ENCODE results near the gene CHCHD3.

Gene CHCHD3

DNA sequence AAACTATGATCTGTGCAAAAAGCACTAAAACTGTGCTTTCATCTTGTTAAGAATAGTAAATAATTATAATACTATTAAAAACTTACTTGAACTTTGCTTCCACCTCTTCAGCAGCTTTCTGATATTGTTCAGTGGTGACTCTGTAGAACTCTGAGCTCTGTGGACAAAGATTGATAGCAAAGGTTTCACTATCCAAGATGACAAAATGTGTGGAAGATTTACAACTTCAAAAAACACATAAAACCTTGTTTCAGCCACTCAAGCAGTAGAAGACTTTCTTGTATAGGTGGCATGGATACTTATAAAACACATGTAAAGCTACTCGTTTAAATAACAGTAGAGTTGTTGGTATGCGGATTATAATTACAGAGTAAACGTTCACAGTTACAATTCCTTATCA is 243.6 kb downstream of the CHCHD3 start:
- TF ChIP-seq, protein P1, sequence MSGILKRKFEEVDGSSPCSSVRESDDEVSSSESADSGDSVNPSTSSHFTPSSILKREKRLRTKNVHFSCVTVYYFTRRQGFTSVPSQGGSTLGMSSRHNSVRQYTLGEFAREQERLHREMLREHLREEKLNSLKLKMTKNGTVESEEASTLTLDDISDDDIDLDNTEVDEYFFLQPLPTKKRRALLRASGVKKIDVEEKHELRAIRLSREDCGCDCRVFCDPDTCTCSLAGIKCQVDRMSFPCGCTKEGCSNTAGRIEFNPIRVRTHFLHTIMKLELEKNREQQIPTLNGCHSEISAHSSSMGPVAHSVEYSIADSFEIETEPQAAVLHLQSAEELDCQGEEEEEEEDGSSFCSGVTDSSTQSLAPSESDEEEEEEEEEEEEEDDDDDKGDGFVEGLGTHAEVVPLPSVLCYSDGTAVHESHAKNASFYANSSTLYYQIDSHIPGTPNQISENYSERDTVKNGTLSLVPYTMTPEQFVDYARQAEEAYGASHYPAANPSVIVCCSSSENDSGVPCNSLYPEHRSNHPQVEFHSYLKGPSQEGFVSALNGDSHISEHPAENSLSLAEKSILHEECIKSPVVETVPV (CRISPR knock-in tag; IDR thresholded peaks at IDR 0.05), result no peak
- TF ChIP-seq PPARA (CRISPR knock-in tag; IDR thresholded peaks at IDR 0.05; ENCODE audit: borderline replicate concordance) (no peak), ZC3H10 (CRISPR knock-in tag; IDR thresholded peaks at IDR 0.05) (no peak), ZNF70 (CRISPR knock-in tag; IDR thresholded peaks at IDR 0.05) (no peak), RARB (CRISPR knock-in tag; IDR thresholded peaks at IDR 0.05) (no peak)
- no peak for ATAC-seq

GRCh38 chr7:132837529-132837928 is 244.4 kb downstream of the CHCHD3 start:
- ATAC-seq, result no peak

GRCh38 chr7:132836746-132837145 is 245.1 kb downstream of the CHCHD3 start:
- ATAC-seq, result no peak

More at GRCh38 chr7:132837529-132837928, 244.4 kb downstream of the CHCHD3 start:
- no peak for TF ChIP-seq ZNF565 (CRISPR knock-in tag; conservative IDR thresholded peaks at IDR 0.05; ENCODE audit: low read depth)
- TF ChIP-seq TCF4 (CRISPR knock-in tag; IDR thresholded peaks at IDR 0.05; ENCODE audit: borderline replicate concordance), result no peak
- TF ChIP-seq CSDC2 (CRISPR knock-in tag; IDR thresholded peaks at IDR 0.05), result no peak
- no peak for TF ChIP-seq PATZ1 (CRISPR knock-in tag; IDR thresholded peaks at IDR 0.05; ENCODE audit: borderline replicate concordance)
- TF ChIP-seq ZFP3 (CRISPR knock-in tag; IDR thresholded peaks at IDR 0.05), result no peak
- TF ChIP-seq ZNF70 (CRISPR knock-in tag; IDR thresholded peaks at IDR 0.05), result no peak
- TF ChIP-seq BACH2 (CRISPR knock-in tag; IDR thresholded peaks at IDR 0.05; ENCODE audit: borderline replicate concordance), result no peak
- no peak for TF ChIP-seq TOX (CRISPR knock-in tag; IDR thresholded peaks at IDR 0.05; ENCODE audit: borderline replicate concordance)
- no peak for TF ChIP-seq GLIS3 (CRISPR knock-in tag; IDR thresholded peaks at IDR 0.05)
- TF ChIP-seq, protein P2, sequence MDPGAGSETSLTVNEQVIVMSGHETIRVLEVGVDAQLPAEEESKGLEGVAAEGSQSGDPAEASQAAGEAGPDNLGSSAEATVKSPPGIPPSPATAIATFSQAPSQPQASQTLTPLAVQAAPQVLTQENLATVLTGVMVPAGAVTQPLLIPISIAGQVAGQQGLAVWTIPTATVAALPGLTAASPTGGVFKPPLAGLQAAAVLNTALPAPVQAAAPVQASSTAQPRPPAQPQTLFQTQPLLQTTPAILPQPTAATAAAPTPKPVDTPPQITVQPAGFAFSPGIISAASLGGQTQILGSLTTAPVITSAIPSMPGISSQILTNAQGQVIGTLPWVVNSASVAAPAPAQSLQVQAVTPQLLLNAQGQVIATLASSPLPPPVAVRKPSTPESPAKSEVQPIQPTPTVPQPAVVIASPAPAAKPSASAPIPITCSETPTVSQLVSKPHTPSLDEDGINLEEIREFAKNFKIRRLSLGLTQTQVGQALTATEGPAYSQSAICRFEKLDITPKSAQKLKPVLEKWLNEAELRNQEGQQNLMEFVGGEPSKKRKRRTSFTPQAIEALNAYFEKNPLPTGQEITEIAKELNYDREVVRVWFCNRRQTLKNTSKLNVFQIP (CRISPR knock-in tag; IDR thresholded peaks at IDR 0.05; ENCODE audit: borderline replicate concordance, low read depth), result no peak
- TF ChIP-seq, protein P3, sequence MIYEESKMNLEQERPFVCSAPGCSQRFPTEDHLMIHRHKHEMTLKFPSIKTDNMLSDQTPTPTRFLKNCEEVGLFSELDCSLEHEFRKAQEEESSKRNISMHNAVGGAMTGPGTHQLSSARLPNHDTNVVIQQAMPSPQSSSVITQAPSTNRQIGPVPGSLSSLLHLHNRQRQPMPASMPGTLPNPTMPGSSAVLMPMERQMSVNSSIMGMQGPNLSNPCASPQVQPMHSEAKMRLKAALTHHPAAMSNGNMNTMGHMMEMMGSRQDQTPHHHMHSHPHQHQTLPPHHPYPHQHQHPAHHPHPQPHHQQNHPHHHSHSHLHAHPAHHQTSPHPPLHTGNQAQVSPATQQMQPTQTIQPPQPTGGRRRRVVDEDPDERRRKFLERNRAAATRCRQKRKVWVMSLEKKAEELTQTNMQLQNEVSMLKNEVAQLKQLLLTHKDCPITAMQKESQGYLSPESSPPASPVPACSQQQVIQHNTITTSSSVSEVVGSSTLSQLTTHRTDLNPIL (CRISPR knock-in tag; IDR thresholded peaks at IDR 0.05; ENCODE audit: low read depth), result no peak
- no peak for TF ChIP-seq SNAI2 (CRISPR knock-in tag; IDR thresholded peaks at IDR 0.05)
- TF ChIP-seq ZNF8 (CRISPR knock-in tag; IDR thresholded peaks at IDR 0.05), result no peak
- TF ChIP-seq RARB (CRISPR knock-in tag; IDR thresholded peaks at IDR 0.05), result no peak
- no peak for TF ChIP-seq ARNTL (CRISPR knock-in tag; IDR thresholded peaks at IDR 0.05; ENCODE audit: borderline replicate concordance, low read depth)
- TF ChIP-seq OSR1 (CRISPR knock-in tag; IDR thresholded peaks at IDR 0.05), result no peak
- no peak for TF ChIP-seq ZFP30 (CRISPR knock-in tag; IDR thresholded peaks at IDR 0.05)
- TF ChIP-seq ISL1 (CRISPR knock-in tag; IDR thresholded peaks at IDR 0.05), result no peak
- no peak for TF ChIP-seq ESRRG (CRISPR knock-in tag; IDR thresholded peaks at IDR 0.05)
- TF ChIP-seq, protein P1 (CRISPR knock-in tag; IDR thresholded peaks at IDR 0.05), result no peak

More at GRCh38 chr7:132836746-132837145, 245.1 kb downstream of the CHCHD3 start:
- TF ChIP-seq ESRRG (CRISPR knock-in tag; IDR thresholded peaks at IDR 0.05) (no peak), ZNF565 (CRISPR knock-in tag; conservative IDR thresholded peaks at IDR 0.05; ENCODE audit: low read depth) (no peak), RARB (CRISPR knock-in tag; IDR thresholded peaks at IDR 0.05) (no peak), PPARA (CRISPR knock-in tag; IDR thresholded peaks at IDR 0.05; ENCODE audit: borderline replicate concordance) (no peak), ZNF70 (CRISPR knock-in tag; IDR thresholded peaks at IDR 0.05) (no peak), ZFP3 (CRISPR knock-in tag; IDR thresholded peaks at IDR 0.05) (no peak), ZC3H10 (CRISPR knock-in tag; IDR thresholded peaks at IDR 0.05) (no peak), BACH2 (CRISPR knock-in tag; IDR thresholded peaks at IDR 0.05; ENCODE audit: borderline replicate concordance) (no peak), ZFP30 (CRISPR knock-in tag; IDR thresholded peaks at IDR 0.05) (no peak), PATZ1 (CRISPR knock-in tag; IDR thresholded peaks at IDR 0.05; ENCODE audit: borderline replicate concordance) (no peak)
- TF ChIP-seq, protein P2 (CRISPR knock-in tag; IDR thresholded peaks at IDR 0.05; ENCODE audit: borderline replicate concordance, low read depth), result no peak
- TF ChIP-seq, protein P1 (CRISPR knock-in tag; IDR thresholded peaks at IDR 0.05), result no peak

All from SK-N-SH treated with all-trans-retinoic acid at 6 μM for 48 hours (cell line).